Small intestine (tissue), 7 donors: ENCODE measurements around the gene ISYNA1. TPM values are rescaled to one million over a fixed set of nuclear protein-coding genes. Genes with fewer than 3 reads are reported as not detected.

Experiments
- DNase-seq, 2 donors: peaks; one replicate each; pipeline versions ENCODE4 v3.0.0 to v3.0.0-alpha.2; 2013
- FAIRE-seq: peaks from 2 replicates; lab custom pipeline; 2012; peaks lifted over from hg19 to GRCh38; lab: Jason Lieb, UNC
- H3K27ac ChIP-seq, 3 donors: one replicate each; pipeline ENCODE4 v1.5.1; 2013; ENCODE audit warnings: low read length in 2 of 3, mild to moderate bottlenecking in 2 of 3, control low read depth in 1 of 3, inconsistent platforms in 1 of 3, low read depth in 1 of 3, moderate library complexity in 1 of 3
- H3K27me3 ChIP-seq, 3 donors: one replicate each; pipeline ENCODE4 v1.6.1; 2013; ENCODE audit warnings: low read length in 3 of 3, inconsistent platforms in 1 of 3; ENCODE audit not compliant: control insufficient read depth in 3 of 3, insufficient read depth in 3 of 3
- H3K36me3 ChIP-seq, 3 donors: one replicate each; pipeline ENCODE4 v1.6.1; 2013; ENCODE audit warnings: low read length in 3 of 3, inconsistent platforms in 1 of 3, low read depth in 1 of 3, mild to moderate bottlenecking in 1 of 3, moderate library complexity in 1 of 3; ENCODE audit not compliant: control insufficient read depth in 3 of 3, insufficient read depth in 2 of 3
- H3K4me1 ChIP-seq, 3 donors: one replicate each; pipeline ENCODE4 v1.6.1; 2013; ENCODE audit warnings: low read length in 2 of 3, inconsistent platforms in 1 of 3, low read depth in 1 of 3, mild to moderate bottlenecking in 1 of 3, moderate library complexity in 1 of 3; ENCODE audit not compliant: control insufficient read depth in 3 of 3, insufficient read depth in 2 of 3
- H3K4me3 ChIP-seq, 3 donors: one replicate each; pipeline ENCODE4 v1.5.1; 2013; ENCODE audit warnings: low read length in 3 of 3, control low read depth in 1 of 3, inconsistent platforms in 1 of 3, low read depth in 1 of 3, mild to moderate bottlenecking in 1 of 3, moderate library complexity in 1 of 3
- H3K9me3 ChIP-seq, 2 donors: one replicate each; pipeline ENCODE4 v1.6.1; 2013; ENCODE audit warnings: low read depth in 1 of 2, low read length in 1 of 2; ENCODE audit not compliant: control insufficient read depth in 2 of 2, insufficient read depth in 1 of 2
- WGBS, 3 donors: extraction: QIAGEN DNeasy Blood & Tissue Kit; methylation state at CpG; one replicate each; pipeline ENCODE4 v1.1.7; 2013; 5-methylcytosine and 5-hydroxymethylcytosine counted together
- polyA plus RNA-seq, 4 donors: library from polyadenylated mRNA; stranded (reverse) in 3 of 4; unstranded in 1 of 4; fragments of 200-250 nt in 3 of 4; fragments of 120-200 nt in 1 of 4; gene quantifications; one replicate each; pipeline versions ENCODE4 v1.2.1 to v1.2.3, GENCODE V29; 2013
- donor health status: healthy with polysubstance abuse.
- donor health status: control.
- donor health status: control.
- donor health status: Bipolar disorder and iron deficiency.
- donor health status: healthy.

The ISYNA1 gene
- polyA plus RNA-seq, 4 donors = 4.5 to 72.1 (median 9.3) TPM

GRCh38 chr19:18465214-18465963, 27.5 kb upstream of the ISYNA1 start:
- DNase-seq (no peak), FAIRE-seq (no peak)
- Histone ChIP-seq H3K36me3 (peaks cover 9 to 70% (median 17%) of the 10 kb centered on the region in 3 donors), H3K27ac (peak overlapping the region; percentile 15 to 80 (median 73)), H3K9me3 (no peaks in the 10 kb centered on the region), H3K4me3 (no peak overlapping the region), H3K27me3 (no peaks in the 10 kb centered on the region), H3K4me1 (peaks cover under 1 to 42% (median 4%) of the 10 kb centered on the region in 3 donors)
- 91 to 97% (median 92%) methylated on average over 29 to 30 of the region's 30 CpGs for WGBS, 3 donors

- Histone ChIP-seq H3K27me3 (no peaks in the 10 kb centered on the region), H3K9me3 (no peaks in the 10 kb centered on the region), H3K4me1 (peaks cover 5 to 42% (median 7%) of the 10 kb centered on the region in 3 donors), H3K27ac (peak overlapping the region; percentile 17 to 80 (median 73)), H3K4me3 (no peak overlapping the region), H3K36me3 (peaks cover 9 to 71% (median 18%) of the 10 kb centered on the region in 3 donors)
- no peak for FAIRE-seq
- WGBS, 3 donors = 22 to 35% (median 23%) methylated on average over 8 of the region's 8 CpGs
- peak; percentile 39 to 40 for DNase-seq
These were observed 26.7 kb upstream of the ISYNA1 start for GRCh38 chr19:18464646-18465045.

- Histone ChIP-seq H3K36me3 (peaks cover 14 to 92% (median 18%) of the 10 kb centered on the region in 3 donors), H3K27ac (no peak overlapping the region)
These were observed 23.5 kb upstream of the ISYNA1 start for GRCh38 chr19:18461471-18461870.

GRCh38 chr19:18460900-18461299, 23.0 kb upstream of the ISYNA1 start:
- Histone ChIP-seq H3K4me1 (peaks cover 5 to 40% (median 7%) of the 10 kb centered on the region in 3 donors), H3K9me3 (no peaks in the 10 kb centered on the region), H3K27ac (peak overlapping the region in 2 of 3 donors; percentile 50 to 55), H3K27me3 (no peaks in the 10 kb centered on the region), H3K4me3 (no peak overlapping the region), H3K36me3 (peaks cover 14 to 94% (median 18%) of the 10 kb centered on the region in 3 donors)
- FAIRE-seq (no peak), DNase-seq (no peak)
- 84 to 86% (median 85%) methylated on average over 12 of the region's 12 CpGs for WGBS, 3 donors

More at GRCh38 chr19:18461471-18461870, 23.5 kb upstream of the ISYNA1 start:
- H3K4me1 ChIP-seq = peaks cover 5 to 40% (median 7%) of the 10 kb centered on the region in 3 donors
- H3K4me3 ChIP-seq = no peak overlapping the region
- no peaks in the 10 kb centered on the region for H3K9me3 ChIP-seq
- no peaks in the 10 kb centered on the region for H3K27me3 ChIP-seq
- WGBS, 3 donors = 94 to 95% (median 94%) methylated on average over 22 of the region's 22 CpGs
- no peak for DNase-seq
- FAIRE-seq = no peak

- peaks cover 11 to 85% (median 13%) of the 10 kb centered on the region in 3 donors for H3K36me3 ChIP-seq
- FAIRE-seq (no peak), DNase-seq (no peak)
- H3K9me3 ChIP-seq = no peaks in the 10 kb centered on the region
- H3K27ac ChIP-seq = no peak overlapping the region
- WGBS, 3 donors = 87 to 91% (median 90%) methylated on average over 21 of the region's 21 CpGs
- H3K27me3 ChIP-seq = no peaks in the 10 kb centered on the region
- H3K4me1 ChIP-seq = peaks cover 5 to 21% (median 7%) of the 10 kb centered on the region in 3 donors
- H3K4me3 ChIP-seq = no peak overlapping the region
These were observed 19.8 kb upstream of the ISYNA1 start for GRCh38 chr19:18457483-18458331.

GRCh38 chr19:18456974-18457373, 19.0 kb upstream of the ISYNA1 start:
- Histone ChIP-seq H3K36me3 (peaks cover 11 to 86% (median 14%) of the 10 kb centered on the region in 3 donors), H3K27ac (no peak overlapping the region), H3K27me3 (no peaks in the 10 kb centered on the region), H3K9me3 (no peaks in the 10 kb centered on the region), H3K4me3 (no peak overlapping the region), H3K4me1 (peaks cover 5 to 21% (median 7%) of the 10 kb centered on the region in 3 donors)
- WGBS, 3 donors = 72 to 88% (median 82%) methylated on average over 9 of the region's 9 CpGs
- DNase-seq = no peak
- FAIRE-seq = no peak

- Histone ChIP-seq H3K9me3 (no peaks in the 10 kb centered on the region), H3K27ac (no peak overlapping the region), H3K27me3 (no peaks in the 10 kb centered on the region), H3K36me3 (peaks cover 10 to 86% (median 16%) of the 10 kb centered on the region in 3 donors), H3K4me1 (peaks cover 5 to 24% (median 7%) of the 10 kb centered on the region in 3 donors), H3K4me3 (no peak overlapping the region)
- DNase-seq (no peak), FAIRE-seq (no peak)
- WGBS, 3 donors = 88 to 96% (median 92%) methylated on average over 4 of the region's 4 CpGs
These were observed 18.3 kb upstream of the ISYNA1 start for GRCh38 chr19:18456279-18456678.
